T-cell (primary cell): ENCODE data around the gene SLC11A1. TPM values are rescaled to one million over a fixed set of nuclear protein-coding genes. Genes with fewer than 3 reads are reported as not detected.

Experiments used
- ATAC-seq, 4 experiments: fragments of 200-7000 bp in 3 of 4; fragments of 150-1000 bp in 1 of 4; cut with Tn5 transposase; replicated peaks in 1 of 4; 1 replicate in 3 of 4; 2 replicates in 1 of 4; pipeline ENCODE4 v1.10.0; 2021; ENCODE audit warnings: moderate library complexity in 3 of 4, mild to moderate bottlenecking in 2 of 4, moderate number of reproducible peaks in 1 of 4
- CTCF ChIA-PET, 2 donors: fragments of 300-600 bp; sonication (Branson Sonifier 250); formaldehyde crosslinking; loops; one replicate each; lab custom pipeline; 2022; ENCODE audit warnings: antibody characterized with exemption in 2 of 2; lab: Charles Lee
- POLR2A ChIA-PET, 2 donors: fragments of 300-600 bp; sonication (Branson Sonifier 250); formaldehyde crosslinking; loops; one replicate each; lab custom pipeline; 2022; ENCODE audit warnings: antibody characterized with exemption in 2 of 2; lab: Charles Lee
- DNase-seq, 35 experiments: peaks; one replicate each; pipeline versions ENCODE4 v3.0.0 to v3.0.0-alpha.2; 2013 to 2023
- H3K27ac ChIP-seq: one replicate; pipeline ENCODE4 v1.5.1; 2013; ENCODE audit warnings: low read length
- H3K27me3 ChIP-seq, 2 experiments: replicated peaks in 1 of 2; 1 replicate in 1 of 2; 2 replicates in 1 of 2; pipeline versions ENCODE4 v1.6.1 to v1.7.0; 2013; ENCODE audit warnings: low read length in 1 of 2, mixed read lengths in 1 of 2; ENCODE audit not compliant: control insufficient read depth in 2 of 2, insufficient read depth in 2 of 2; ENCODE audit errors: extremely low read depth in 1 of 2
- H3K36me3 ChIP-seq, 2 donors: 1 replicate in 1 of 2; 2 replicates in 1 of 2; pipeline versions ENCODE4 v1.6.1 to v1.7.0; 2013; ENCODE audit warnings: low read length in 1 of 2; ENCODE audit not compliant: control insufficient read depth in 2 of 2, insufficient read depth in 1 of 2; ENCODE audit errors: extremely low read depth in 1 of 2
- H3K4me1 ChIP-seq, 2 experiments: 1 replicate in 1 of 2; 2 replicates in 1 of 2; pipeline versions ENCODE4 v1.6.1 to v1.7.0; 2013; ENCODE audit warnings: low read length in 2 of 2, mixed read lengths in 1 of 2; ENCODE audit not compliant: insufficient read depth in 2 of 2, control insufficient read depth in 1 of 2; ENCODE audit errors: extremely low read depth in 1 of 2
- H3K4me3 ChIP-seq, 2 donors: 1 replicate in 1 of 2; 2 replicates in 1 of 2; pipeline versions ENCODE4 v1.5.1 to v1.7.0; 2013; ENCODE audit warnings: mild to moderate bottlenecking in 2 of 2, low read length in 1 of 2, moderate library complexity in 1 of 2; ENCODE audit not compliant: control insufficient read depth in 1 of 2; ENCODE audit errors: extremely low read depth in 1 of 2
- H3K9me3 ChIP-seq: 2 replicates; pipeline ENCODE4 v1.7.0; 2013
- H3K27ac Mint-ChIP-seq, 2 donors: one replicate each; pipeline ENCODE4 v1.8.0; 2020 to 2021; ENCODE audit warnings: mild to moderate bottlenecking in 2 of 2, mixed read lengths in 2 of 2
- H3K27me3 Mint-ChIP-seq, 2 donors: one replicate each; pipeline ENCODE4 v1.8.0; 2021 to 2022; ENCODE audit warnings: mixed read lengths in 2 of 2
- H3K36me3 Mint-ChIP-seq: one replicate; pipeline ENCODE4 v1.8.0; 2021; ENCODE audit warnings: mixed read lengths
- H3K4me1 Mint-ChIP-seq, 3 donors: one replicate each; pipeline ENCODE4 v1.8.0; 2020 to 2022; ENCODE audit warnings: mixed read lengths in 3 of 3, mild to moderate bottlenecking in 1 of 3
- H3K4me3 Mint-ChIP-seq, 3 donors: one replicate each; pipeline ENCODE4 v1.8.0; 2020 to 2022; ENCODE audit warnings: mild to moderate bottlenecking in 3 of 3, mixed read lengths in 3 of 3, moderate library complexity in 3 of 3
- H3K9me3 Mint-ChIP-seq, 3 donors: one replicate each; pipeline ENCODE4 v1.8.0; 2020 to 2022; ENCODE audit warnings: mixed read lengths in 3 of 3
- WGBS: methylation state at CpG from one replicate; pipeline ENCODE4 v1.1.5; 2013; ENCODE audit warnings: missing lambda C conversion rate; ENCODE audit not compliant: insufficient coverage; 5-methylcytosine and 5-hydroxymethylcytosine counted together
- total RNA-seq, 35 experiments: library from RNA in 6 of 35; stranded (reverse) in 6 of 35; fragments of 120-200 nt in 1 of 35; gene quantifications; one replicate each; pipeline versions ENCODE4 v1.2.1 to v1.2.4 and lab custom pipeline; 2013 to 2026

Gene SLC11A1
- total RNA-seq, 5 donors from 2014 or later (not counting 1 experiment from before 2014, with no cell fraction given), result 0.40 to 1.2 (median 0.79) TPM

- no peak for ATAC-seq
- H3K4me1 Mint-ChIP-seq, result peaks cover 0 to 4% (median 0%) of the 10 kb centered on the region in 3 donors
- H3K27me3 Mint-ChIP-seq, result peaks cover 0 to 11% of the 10 kb centered on the region in 2 donors
Observed at GRCh38 chr2:218431878-218432277, 49.8 kb downstream of the SLC11A1 start.

GRCh38 chr2:218432676-218433365, 50.7 kb downstream of the SLC11A1 start:
- Mint-ChIP-seq H3K9me3 (no peaks in the 10 kb centered on the region), H3K36me3 (no peaks in the 10 kb centered on the region), H3K4me1 (peaks cover 0 to 4% (median 0%) of the 10 kb centered on the region in 3 donors), H3K4me3 (no peak overlapping the region), H3K27ac (no peak overlapping the region), H3K27me3 (peaks cover 0 to 11% of the 10 kb centered on the region in 2 donors)
- no peak for ATAC-seq
- POLR2A ChIA-PET, result no interaction called here
- H3K4me3 ChIP-seq, result no peak overlapping the region
- WGBS, result 94% methylated on average over 4 of the region's 8 CpGs
- H3K9me3 ChIP-seq, result no peaks in the 10 kb centered on the region
- peaks cover 0 to 2% of the 10 kb centered on the region in 2 experiments for H3K4me1 ChIP-seq
- H3K36me3 ChIP-seq, result no peaks in the 10 kb centered on the region
- CTCF ChIA-PET, result no interaction called here
- peaks cover 0 to 18% of the 10 kb centered on the region in 2 experiments for H3K27me3 ChIP-seq
- DNase-seq, result peak in 1 of 35 experiments; percentile 5
- H3K27ac ChIP-seq, result no peak overlapping the region

More at GRCh38 chr2:218431878-218432277, 49.8 kb downstream of the SLC11A1 start:
- no peaks in the 10 kb centered on the region for H3K9me3 Mint-ChIP-seq
- no peak overlapping the region for H3K27ac Mint-ChIP-seq
- Histone ChIP-seq H3K36me3 (no peaks in the 10 kb centered on the region), H3K9me3 (no peaks in the 10 kb centered on the region), H3K27me3 (peaks cover 0 to 18% of the 10 kb centered on the region in 2 experiments), H3K4me1 (peaks cover 0 to 2% of the 10 kb centered on the region in 2 experiments), H3K4me3 (no peak overlapping the region), H3K27ac (no peak overlapping the region)
- POLR2A ChIA-PET, result no interaction called here
- CTCF ChIA-PET, result interaction anchor here in 1 of 2 donors (0.6 kb wide), 1 partner anchor 91 kb away, joined by 3 read pairs; no protein-coding TSS in a partner anchor
- no peak for DNase-seq
- H3K36me3 Mint-ChIP-seq, result no peaks in the 10 kb centered on the region
- 81% methylated on average over 8 of the region's 10 CpGs for WGBS
- no peak overlapping the region for H3K4me3 Mint-ChIP-seq

GRCh38 chr2:218434456-218434855, 52.4 kb downstream of the SLC11A1 start:
- WGBS, result 85% methylated on average over 6 of the region's 9 CpGs

DNA sequence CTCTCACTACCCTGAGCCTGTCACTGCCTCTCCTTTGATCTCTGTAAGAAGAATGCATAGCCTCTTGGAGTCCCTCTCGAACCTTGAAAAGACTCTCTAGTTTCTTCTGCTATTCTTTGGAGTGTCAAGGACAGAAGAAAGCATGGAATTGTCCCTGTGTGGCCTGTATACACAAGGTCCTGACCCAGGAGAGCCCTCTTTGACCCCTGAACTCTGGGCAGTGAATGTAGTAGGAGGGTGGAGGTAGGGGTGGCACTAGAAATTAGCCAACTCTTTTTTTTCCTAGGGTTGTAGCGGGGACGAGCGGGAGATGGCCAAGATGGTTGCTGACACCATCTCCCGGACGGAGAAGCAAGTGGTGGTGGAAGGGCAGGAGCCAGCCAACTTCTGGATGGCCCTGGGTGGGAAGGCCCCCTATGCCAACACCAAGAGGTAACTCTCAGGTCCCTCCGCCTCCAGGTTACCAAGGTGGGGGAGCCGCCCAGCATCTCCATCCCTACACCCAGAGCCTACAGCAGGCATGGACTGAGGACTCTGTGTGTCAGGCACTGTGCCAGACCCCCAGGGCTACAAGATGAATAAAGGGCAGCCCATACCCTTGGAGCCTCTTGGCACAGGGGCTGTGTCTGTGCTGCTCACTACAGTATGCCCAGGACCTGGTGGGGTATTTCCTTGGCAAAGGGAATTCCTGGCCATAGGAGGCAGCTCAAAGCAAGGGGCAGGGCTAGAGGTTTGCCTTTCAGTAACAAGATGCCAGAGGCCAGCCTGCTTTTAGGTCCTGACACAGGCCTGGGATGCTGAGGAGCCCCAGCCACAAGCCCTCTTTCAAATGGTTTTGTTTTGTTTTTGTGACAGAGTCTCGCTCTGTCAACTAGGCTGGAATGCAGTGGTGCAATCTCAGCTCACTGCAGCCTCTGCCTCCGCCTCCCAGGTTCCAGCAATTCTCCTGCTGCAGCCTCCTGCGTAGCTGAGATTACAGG, 53.2 kb downstream of the SLC11A1 start:
- DNase-seq, result no peak
- no peaks in the 10 kb centered on the region for H3K36me3 ChIP-seq
- ATAC-seq, result no peak
- Mint-ChIP-seq H3K36me3 (no peaks in the 10 kb centered on the region), H3K4me3 (no peak overlapping the region), H3K9me3 (no peaks in the 10 kb centered on the region), H3K27ac (no peak overlapping the region), H3K4me1 (peaks cover 0 to 4% (median 0%) of the 10 kb centered on the region in 3 donors), H3K27me3 (peaks cover 0 to 9% of the 10 kb centered on the region in 2 donors)
- H3K27ac ChIP-seq, result no peak overlapping the region
- peaks cover 0 to 8% of the 10 kb centered on the region in 2 experiments for H3K27me3 ChIP-seq
- CTCF ChIA-PET, result no interaction called here
- no peak overlapping the region for H3K4me3 ChIP-seq
- H3K4me1 ChIP-seq, result no peaks in the 10 kb centered on the region
- POLR2A ChIA-PET, result no interaction called here
- H3K9me3 ChIP-seq, result no peaks in the 10 kb centered on the region
- 75% methylated on average over 3 of the region's 11 CpGs for WGBS

More at GRCh38 chr2:218434456-218434855, 52.4 kb downstream of the SLC11A1 start:
- H3K27ac Mint-ChIP-seq, result no peak overlapping the region
- H3K36me3 ChIP-seq, result no peaks in the 10 kb centered on the region
- no peaks in the 10 kb centered on the region for H3K9me3 Mint-ChIP-seq
- peaks cover 0 to 11% of the 10 kb centered on the region in 2 donors for H3K27me3 Mint-ChIP-seq
- H3K4me1 ChIP-seq, result peaks cover 0 to 2% of the 10 kb centered on the region in 2 experiments
- H3K9me3 ChIP-seq, result no peaks in the 10 kb centered on the region
- ATAC-seq, result no peak
- H3K4me1 Mint-ChIP-seq, result peaks cover 0 to 4% (median 0%) of the 10 kb centered on the region in 3 donors
- no peaks in the 10 kb centered on the region for H3K36me3 Mint-ChIP-seq
- no peak overlapping the region for H3K4me3 ChIP-seq
- POLR2A ChIA-PET, result interaction anchor here in 1 of 2 donors (0.7 kb wide), 1 partner anchor 218 kb away, joined by 5 read pairs; no protein-coding TSS in a partner anchor
- CTCF ChIA-PET, result no interaction called here
- H3K27ac ChIP-seq, result no peak overlapping the region
- H3K4me3 Mint-ChIP-seq, result no peak overlapping the region
- H3K27me3 ChIP-seq, result peaks cover 0 to 13% of the 10 kb centered on the region in 2 experiments
- DNase-seq, result no peak

GRCh38 chr2:218436992-218437391, 54.9 kb downstream of the SLC11A1 start:
- 80% methylated on average over 1 of the region's 5 CpGs for WGBS
- DNase-seq, result no peak
- ChIA-PET CTCF (no interaction called here), POLR2A (no interaction called here)
- H3K9me3 Mint-ChIP-seq, result no peaks in the 10 kb centered on the region
- Histone ChIP-seq H3K36me3 (no peaks in the 10 kb centered on the region), H3K4me3 (no peak overlapping the region), H3K27ac (no peak overlapping the region), H3K27me3 (peaks cover 0 to 7% of the 10 kb centered on the region in 2 experiments), H3K9me3 (no peaks in the 10 kb centered on the region), H3K4me1 (no peaks in the 10 kb centered on the region)
- peaks cover 0 to 5% of the 10 kb centered on the region in 2 donors for H3K27me3 Mint-ChIP-seq
- no peak overlapping the region for H3K4me3 Mint-ChIP-seq
- no peak for ATAC-seq
- no peak overlapping the region for H3K27ac Mint-ChIP-seq
- H3K4me1 Mint-ChIP-seq, result peaks cover 0 to 4% (median 0%) of the 10 kb centered on the region in 3 donors
- H3K36me3 Mint-ChIP-seq, result no peaks in the 10 kb centered on the region

DNA sequence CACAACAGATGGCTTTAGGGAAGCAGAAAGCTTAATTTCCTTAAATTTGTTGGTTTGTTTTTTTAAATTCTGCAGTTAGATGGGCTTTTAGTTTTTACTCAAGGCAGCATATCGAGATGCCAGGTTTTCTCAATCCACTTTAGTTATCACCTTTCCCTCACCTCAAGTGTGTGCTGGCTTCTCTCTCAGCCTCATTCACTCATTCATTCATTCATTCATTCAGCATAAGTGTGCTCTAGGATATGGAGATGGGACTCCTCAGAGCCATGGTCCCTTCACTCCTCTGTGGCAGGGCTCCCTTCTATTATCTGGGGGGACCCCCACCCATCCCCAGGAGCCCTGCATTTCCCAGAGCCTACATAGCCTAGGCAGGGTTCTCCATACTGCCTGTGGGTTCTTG, 55.9 kb downstream of the SLC11A1 start:
- Histone ChIP-seq H3K36me3 (no peaks in the 10 kb centered on the region), H3K27ac (no peak overlapping the region), H3K9me3 (no peaks in the 10 kb centered on the region), H3K4me3 (no peak overlapping the region), H3K27me3 (no peaks in the 10 kb centered on the region), H3K4me1 (no peaks in the 10 kb centered on the region)
- Mint-ChIP-seq H3K4me1 (no peaks in the 10 kb centered on the region), H3K9me3 (no peaks in the 10 kb centered on the region), H3K27ac (no peak overlapping the region), H3K4me3 (no peak overlapping the region), H3K27me3 (no peaks in the 10 kb centered on the region), H3K36me3 (no peaks in the 10 kb centered on the region)
- ATAC-seq (no peak), DNase-seq (no peak)
- POLR2A ChIA-PET, result no interaction called here
- no CpG with 5 or more reads among the region's 1 CpG for WGBS
- CTCF ChIA-PET, result no interaction called here
